DMS79 treated with DMSO at 0.1 percent for 48 hours (cell line): ENCODE measurements around the gene PPP1R3F.
"Not testable (repeated sequence)": the region's sequence is repeated elsewhere in the genome, so short reads cannot be mapped to it uniquely, and the experiment has no call there.

ENCODE experiments used
- DNase-seq: peaks from one replicate; lab custom pipeline; 2025; lab: John Stamatoyannopoulos, UW

PPP1R3F gene

GRCh38 chrX:49322266-49322665, 52.7 kb downstream of the PPP1R3F start:
- DNase-seq = not testable (repeated sequence)

DNA sequence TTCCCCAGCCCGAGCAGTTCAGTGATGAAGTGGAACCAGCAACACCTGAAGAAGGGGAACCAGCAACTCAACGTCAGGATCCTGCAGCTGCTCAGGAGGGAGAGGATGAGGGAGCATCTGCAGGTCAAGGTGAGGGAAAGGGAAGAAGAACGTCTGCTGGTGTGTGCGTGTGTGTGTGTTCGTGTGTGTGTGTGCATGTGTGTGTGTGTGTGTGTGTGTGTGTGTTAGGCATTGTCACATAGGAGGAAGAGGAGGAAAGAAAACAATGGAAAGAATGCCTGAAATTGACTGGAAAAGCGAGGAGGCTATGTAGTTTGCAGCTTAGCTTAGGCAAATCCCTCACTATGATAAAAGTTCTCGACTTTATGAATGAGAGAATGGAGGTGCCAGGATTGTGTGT, 54.1 kb downstream of the PPP1R3F start:
- DNase-seq = not testable (repeated sequence)

GRCh38 chrX:49330421-49330820, 60.8 kb downstream of the PPP1R3F start:
- not testable (repeated sequence) for DNase-seq

DNA sequence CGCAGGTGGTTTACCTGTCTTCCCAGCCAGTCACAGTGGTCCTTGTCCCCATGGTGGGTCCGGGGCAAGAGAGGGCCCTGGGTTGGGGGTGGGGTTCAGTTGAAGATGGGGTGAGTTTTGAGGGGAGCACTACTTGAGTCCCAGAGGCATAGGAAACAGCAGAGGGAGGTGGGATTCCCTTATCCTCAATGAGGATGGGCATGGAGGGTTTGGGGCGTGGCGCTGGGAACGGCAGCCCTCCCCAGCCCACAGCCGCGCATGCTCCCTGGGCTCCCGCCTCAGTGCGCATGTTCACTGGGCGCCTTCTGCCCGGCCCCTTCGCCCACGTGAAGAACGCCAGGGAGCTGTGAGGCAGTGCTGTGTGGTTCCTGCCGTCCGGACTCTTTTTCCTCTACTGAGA, 61.7 kb downstream of the PPP1R3F start, which contains the start of gene GAGE13:
TSS of gene GAGE13 (plus strand) at position 301 of the 400 bp plus-strand sequence. CDS start 1,156 bp downstream, outside the sequence.
- DNase-seq = not testable (repeated sequence)

DNA sequence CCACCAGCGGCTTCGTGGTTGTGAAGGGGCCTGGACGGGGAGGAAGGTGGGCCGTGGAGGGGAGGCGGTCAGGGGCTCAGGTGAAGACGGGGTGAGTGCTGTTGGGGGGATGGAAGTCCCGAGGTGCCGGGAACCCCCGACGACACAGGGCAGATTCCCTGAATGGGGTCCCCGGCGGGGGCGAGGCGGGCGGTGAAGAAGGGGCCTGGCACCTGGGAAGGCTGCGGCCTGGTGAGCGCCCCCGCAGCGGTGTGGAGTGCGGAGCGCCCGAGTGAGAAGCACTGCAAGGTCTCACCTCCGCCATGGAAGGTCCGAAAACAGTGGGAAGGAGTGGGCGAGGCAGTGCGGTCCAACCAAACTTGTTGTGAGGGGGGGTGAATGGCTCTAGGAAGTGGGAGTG, 62.2 kb downstream of the PPP1R3F start:
- not testable (repeated sequence) for DNase-seq
